Chondrocyte (in vitro differentiated cells): ENCODE results near the gene PSME1. TPM values are rescaled to one million over a fixed set of nuclear protein-coding genes. Genes with fewer than 3 reads are reported as not detected.

Source experiments
- DNase-seq: peaks from one replicate; pipeline ENCODE4 v3.0.0; 2021; ENCODE audit warnings: mixed read lengths, low spot score
- H3K27ac Mint-ChIP-seq: one replicate; pipeline ENCODE4 v1.8.0; 2021; ENCODE audit warnings: mild to moderate bottlenecking, moderate library complexity, mixed read lengths; ENCODE audit not compliant: unreplicated experiment
- H3K27me3 Mint-ChIP-seq: 2 replicates; pipeline ENCODE4 v1.8.0; 2021; ENCODE audit warnings: low read depth, mixed read lengths
- H3K36me3 Mint-ChIP-seq: 2 replicates; pipeline ENCODE4 v1.8.0; 2021; ENCODE audit warnings: low read depth, mixed read lengths
- H3K4me1 Mint-ChIP-seq: 2 replicates; pipeline ENCODE4 v1.8.0; 2021; ENCODE audit warnings: low read depth, mild to moderate bottlenecking, mixed read lengths
- H3K4me3 Mint-ChIP-seq: one replicate; pipeline ENCODE4 v1.8.0; 2021; ENCODE audit warnings: mild to moderate bottlenecking, moderate library complexity, mixed read lengths; ENCODE audit not compliant: unreplicated experiment
- H3K9me3 Mint-ChIP-seq: 2 replicates; pipeline ENCODE4 v1.8.0; 2021; ENCODE audit warnings: low read depth, mixed read lengths
- total RNA-seq: library from RNA; stranded (reverse); gene quantifications from 3 replicates; pipeline ENCODE4 v1.2.1, GENCODE V29; 2021
- TF ChIP-seq, protein P1 (sequence below): fragments of 200-600 bp; sonication (generic); IDR thresholded peaks from 2 replicates; pipeline ENCODE4 v1.5.0; 2021; ENCODE audit warnings: antibody characterized with exemption, mild to moderate bottlenecking, moderate library complexity

PSME1 gene
- total RNA-seq, 1 donor from 2014 or later = 59.2 TPM

DNA sequence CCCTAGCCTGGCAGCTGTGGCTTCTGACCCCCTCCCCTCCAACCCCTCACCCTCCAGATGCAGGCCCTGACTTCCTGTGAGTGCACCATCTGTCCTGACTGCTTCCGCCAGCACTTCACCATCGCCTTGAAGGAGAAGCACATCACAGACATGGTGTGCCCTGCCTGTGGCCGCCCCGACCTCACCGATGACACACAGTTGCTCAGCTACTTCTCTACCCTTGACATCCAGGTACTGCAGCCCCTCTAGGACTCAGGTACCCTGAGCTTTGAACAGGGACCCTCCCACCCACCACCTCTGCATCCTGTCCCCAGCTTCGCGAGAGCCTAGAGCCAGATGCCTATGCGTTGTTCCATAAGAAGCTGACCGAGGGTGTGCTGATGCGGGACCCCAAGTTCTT is 19.1 kb downstream of the PSME1 start:
- TF ChIP-seq, protein P1, sequence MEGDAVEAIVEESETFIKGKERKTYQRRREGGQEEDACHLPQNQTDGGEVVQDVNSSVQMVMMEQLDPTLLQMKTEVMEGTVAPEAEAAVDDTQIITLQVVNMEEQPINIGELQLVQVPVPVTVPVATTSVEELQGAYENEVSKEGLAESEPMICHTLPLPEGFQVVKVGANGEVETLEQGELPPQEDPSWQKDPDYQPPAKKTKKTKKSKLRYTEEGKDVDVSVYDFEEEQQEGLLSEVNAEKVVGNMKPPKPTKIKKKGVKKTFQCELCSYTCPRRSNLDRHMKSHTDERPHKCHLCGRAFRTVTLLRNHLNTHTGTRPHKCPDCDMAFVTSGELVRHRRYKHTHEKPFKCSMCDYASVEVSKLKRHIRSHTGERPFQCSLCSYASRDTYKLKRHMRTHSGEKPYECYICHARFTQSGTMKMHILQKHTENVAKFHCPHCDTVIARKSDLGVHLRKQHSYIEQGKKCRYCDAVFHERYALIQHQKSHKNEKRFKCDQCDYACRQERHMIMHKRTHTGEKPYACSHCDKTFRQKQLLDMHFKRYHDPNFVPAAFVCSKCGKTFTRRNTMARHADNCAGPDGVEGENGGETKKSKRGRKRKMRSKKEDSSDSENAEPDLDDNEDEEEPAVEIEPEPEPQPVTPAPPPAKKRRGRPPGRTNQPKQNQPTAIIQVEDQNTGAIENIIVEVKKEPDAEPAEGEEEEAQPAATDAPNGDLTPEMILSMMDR = no peak
- DNase-seq = peak; percentile 57

GRCh38 chr14:24156840-24157239 is 20.8 kb downstream of the PSME1 start:
- H3K36me3 Mint-ChIP-seq = peaks cover 20% of the 10 kb centered on the region
- peaks cover 11% of the 10 kb centered on the region for H3K4me1 Mint-ChIP-seq
- TF ChIP-seq, protein P1 = no peak
- DNase-seq = no peak
- no peaks in the 10 kb centered on the region for H3K27me3 Mint-ChIP-seq
- H3K9me3 Mint-ChIP-seq = no peaks in the 10 kb centered on the region
- H3K27ac Mint-ChIP-seq = no peak overlapping the region
- no peak overlapping the region for H3K4me3 Mint-ChIP-seq

More for the DNA sequence above, 19.1 kb downstream of the PSME1 start:
- H3K4me1 Mint-ChIP-seq = no peaks in the 10 kb centered on the region
- H3K27me3 Mint-ChIP-seq = no peaks in the 10 kb centered on the region
- H3K9me3 Mint-ChIP-seq = no peaks in the 10 kb centered on the region
- H3K4me3 Mint-ChIP-seq = no peak overlapping the region
- no peak overlapping the region for H3K27ac Mint-ChIP-seq
- peaks cover 23% of the 10 kb centered on the region for H3K36me3 Mint-ChIP-seq

GRCh38 chr14:24157331-24157730 is 21.3 kb downstream of the PSME1 start:
- DNase-seq = peak; percentile 49
- Mint-ChIP-seq H3K27ac (no peak overlapping the region), H3K36me3 (peaks cover 19% of the 10 kb centered on the region), H3K9me3 (no peaks in the 10 kb centered on the region), H3K4me3 (no peak overlapping the region), H3K4me1 (peaks cover 16% of the 10 kb centered on the region), H3K27me3 (no peaks in the 10 kb centered on the region)
- TF ChIP-seq, protein P1 = no peak

DNA sequence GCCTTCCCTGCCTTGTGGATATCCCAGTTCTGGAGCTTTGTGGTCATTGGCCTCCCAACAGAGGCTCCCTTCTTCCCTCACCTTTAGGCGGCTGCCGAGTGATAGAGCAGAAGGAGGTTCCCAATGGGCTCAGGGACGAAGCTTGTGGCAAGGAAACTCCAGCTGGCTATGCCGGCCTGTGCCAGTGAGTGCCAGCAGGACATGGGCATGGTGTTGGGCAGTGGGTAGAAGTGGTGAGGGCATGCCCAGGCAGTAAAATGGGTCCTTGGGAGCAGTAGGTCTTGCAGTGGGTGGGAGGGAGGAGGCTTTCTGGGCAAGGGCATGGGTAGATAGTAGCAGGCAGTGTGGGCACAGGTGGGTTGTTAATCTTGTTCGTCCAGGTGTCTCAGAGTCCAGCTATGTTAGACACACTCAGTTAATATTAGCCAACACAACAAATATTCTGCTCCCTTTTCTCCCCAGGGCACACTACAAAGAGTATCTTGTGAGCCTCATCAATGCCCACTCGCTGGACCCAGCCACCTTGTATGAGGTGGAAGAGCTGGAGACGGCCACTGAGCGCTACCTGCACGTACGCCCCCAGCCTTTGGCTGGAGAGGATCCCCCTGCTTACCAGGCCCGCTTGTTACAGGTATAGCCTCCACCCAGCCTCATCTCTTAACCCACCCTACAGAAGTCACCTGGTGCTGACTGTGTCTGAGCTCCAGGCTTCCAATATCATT is 23.9 kb downstream of the PSME1 start:
- peak; percentile 73 for DNase-seq
- TF ChIP-seq, protein P1 = no peak
- Mint-ChIP-seq H3K4me3 (no peak overlapping the region), H3K4me1 (peaks cover 20% of the 10 kb centered on the region), H3K27me3 (no peaks in the 10 kb centered on the region), H3K9me3 (no peaks in the 10 kb centered on the region), H3K27ac (peak overlapping the region; percentile 22), H3K36me3 (peaks cover 31% of the 10 kb centered on the region)

DNA sequence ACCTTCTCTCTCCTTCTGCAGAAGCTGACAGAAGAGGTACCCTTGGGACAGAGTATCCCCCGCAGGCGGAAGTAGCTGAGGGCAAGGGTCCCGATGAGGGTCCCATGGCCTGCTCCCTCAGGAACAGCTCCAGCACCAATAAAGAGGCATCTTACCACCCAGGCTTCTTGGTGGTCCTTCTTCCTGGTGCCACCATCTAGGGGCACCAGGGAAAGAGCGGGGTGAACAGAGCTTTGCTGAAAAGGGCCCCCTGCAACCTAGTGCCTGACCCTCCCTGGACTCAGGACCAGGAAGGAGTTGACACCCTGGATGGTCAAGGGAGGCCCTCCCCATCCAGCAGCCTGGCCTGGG is 24.5 kb downstream of the PSME1 start:
- Mint-ChIP-seq H3K4me3 (peak overlapping the region; percentile 86), H3K9me3 (no peaks in the 10 kb centered on the region), H3K4me1 (peaks cover 20% of the 10 kb centered on the region), H3K36me3 (peaks cover 32% of the 10 kb centered on the region), H3K27me3 (no peaks in the 10 kb centered on the region), H3K27ac (peak overlapping the region; percentile 85)
- TF ChIP-seq, protein P1 = no peak
- DNase-seq = peak; percentile 58
